Measurements from ENCODE around the gene PYROXD2. TPM values are rescaled to one million over a fixed set of nuclear protein-coding genes. Genes with fewer than 3 reads are reported as not detected.

PYROXD2 gene
- total and polyA plus RNA-seq, 2 of the 8 experiments (the other 6 are each of a cell fraction or from before 2014, with no cell fraction given), result 3.2 to 5.4 TPM

DNA sequence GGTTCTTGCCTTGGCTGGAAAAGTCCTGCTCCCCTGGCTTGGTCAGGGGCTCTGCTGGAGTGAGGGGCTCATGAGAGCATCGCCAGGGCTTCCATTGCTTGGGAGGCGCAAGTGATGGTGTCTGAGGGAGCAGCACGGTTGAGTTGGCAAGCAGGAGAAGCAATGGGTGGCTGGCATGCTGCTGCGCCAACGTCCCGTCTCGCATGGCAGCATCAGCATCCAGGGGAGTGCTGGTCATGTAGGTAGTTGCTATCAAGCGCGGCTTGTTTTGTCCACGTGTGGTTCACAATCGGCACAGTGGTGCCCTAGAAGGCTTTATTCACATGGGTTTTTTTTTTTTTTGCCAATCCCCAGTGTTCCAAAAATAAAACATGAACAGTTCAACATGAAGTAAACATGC lies 3.8 kb downstream of the PYROXD2 start:
- Histone ChIP-seq H2BK12ac (ENCODE audit: low read depth, low read length) (no peak overlapping the region), H3K23ac (ENCODE audit: insufficient read length) (no peak overlapping the region), H3K79me2 (ENCODE audit: control insufficient read depth in 1 of 2, insufficient read depth in 2 of 2, low read length in 2 of 2) (no peaks in the 10 kb centered on the region), H2AFZ (ENCODE audit: low read length) (no peak overlapping the region), H3K27me3 (replicated peaks in 1 of 4; ENCODE audit: control insufficient read depth in 3 of 4, extremely low read depth in 1 of 4, insufficient read depth in 3 of 4, low read length in 3 of 4) (no peaks in the 10 kb centered on the region), H3K36me3 (ENCODE audit: control insufficient read depth in 2 of 4, insufficient read depth in 4 of 4, low read length in 3 of 4) (no peaks in the 10 kb centered on the region), H4K20me1 (replicated peaks in 1 of 2; ENCODE audit: control insufficient read depth in 1 of 2, insufficient read depth in 2 of 2, low read length in 2 of 2) (no peaks in the 10 kb centered on the region), H3K23me2 (ENCODE audit: low read depth, low read length) (no peaks in the 10 kb centered on the region; the same call in 1 of the 2 replicates), H4K91ac (replicated peaks; ENCODE audit: insufficient read length, low read length) (no peak overlapping the region), H3K4me1 (replicated peaks in 1 of 4; ENCODE audit: control insufficient read depth in 3 of 4, insufficient read depth in 4 of 4, low read length in 3 of 4) (peaks cover 0 to 10% (median 3%) of the 10 kb centered on the region in 4 experiments; a peak in 6 of 7 replicates), H3K79me1 (ENCODE audit: low read depth, low read length) (no peaks in the 10 kb centered on the region), H4K8ac (ENCODE audit: extremely low read depth, insufficient read depth, low read length) (no peak overlapping the region), H2AK5ac (ENCODE audit: low read depth, low read length) (no peak overlapping the region), H4K5ac (ENCODE audit: insufficient read length, low read depth, low read length) (no peak overlapping the region), H3K18ac (ENCODE audit: extremely low read depth, low read length) (no peak overlapping the region), H2BK5ac (ENCODE audit: low read depth, low read length) (no peak overlapping the region), H3K4me3 (ENCODE audit: extremely low read depth in 1 of 4, insufficient read depth in 2 of 4, low read depth in 3 of 4, low read length in 4 of 4) (no peak overlapping the region), H3K56ac (replicated peaks; ENCODE audit: insufficient read length, low read depth, low read length) (no peak overlapping the region), H2BK120ac (replicated peaks; ENCODE audit: low read depth, low read length) (no peak overlapping the region), H3K9ac (replicated peaks in 1 of 4; ENCODE audit: extremely low read depth in 1 of 4, low read depth in 3 of 4, low read length in 3 of 4) (no peak overlapping the region), H2BK15ac (ENCODE audit: low read length) (no peak overlapping the region), H3K9me3 (ENCODE audit: insufficient read depth in 2 of 2, low read depth in 1 of 2, low read length in 1 of 2) (no peaks in the 10 kb centered on the region), H3K14ac (ENCODE audit: insufficient read length) (no peak overlapping the region), H3K4me2 (ENCODE audit: insufficient read depth in 1 of 2, low read depth in 2 of 2, low read length in 2 of 2) (no peak overlapping the region; a peak in 1 of 4 replicates), H3K27ac (ENCODE audit: low read depth, low read length) (no peak overlapping the region), H2BK20ac (ENCODE audit: low read length) (no peak overlapping the region), H3K4ac (replicated peaks; ENCODE audit: insufficient read length, low read depth, low read length) (no peak overlapping the region)
- POLR2A ChIA-PET (ENCODE audit: partially characterized antibody), result no interaction called here
- DNase-seq (ENCODE audit: low read depth in 1 of 2, low spot score in 2 of 2), result no peak
- WGBS, 2 experiments (ENCODE audit: extremely low coverage in 1 of 2, insufficient coverage in 1 of 2, insufficient read length in 1 of 2, insufficient replicate concordance in 2 of 2, low coverage in 1 of 2, low lambda C conversion rate in 2 of 2, missing lambda C conversion rate in 1 of 2), result 95% methylated on average over 11 of the region's 11 CpGs; no CpG with 5 or more reads in 1 of the 2 experiments
- CTCF ChIA-PET (ENCODE audit: partially characterized antibody), result interaction anchor here (0.8 to 6.9 kb wide), 3 partner anchors 14 to 102 kb away, joined by 3 to 69 read pairs (median 4); no protein-coding TSS in a partner anchor
- no peak for FAIRE-seq
- TF ChIP-seq ZNF274 (IDR thresholded peaks at IDR 0.05; ENCODE audit: borderline replicate concordance, extremely low read depth, low read length), result no peak
- no peak for TF ChIP-seq TAF1 (IDR thresholded peaks at IDR 0.05; ENCODE audit: low read depth, low read length)
- TF ChIP-seq BRCA1 (IDR thresholded peaks at IDR 0.05; ENCODE audit: low read depth, low read length), result no peak
- TF ChIP-seq RXRA (IDR thresholded peaks at IDR 0.05; ENCODE audit: insufficient read depth, low read depth, low read length), result no peak
- no peak for TF ChIP-seq HDAC2 (IDR thresholded peaks at IDR 0.05; ENCODE audit: borderline replicate concordance in 1 of 2, low read depth in 2 of 2, low read length in 2 of 2)
- no peak for TF ChIP-seq POLR2A (IDR thresholded peaks at IDR 0.05; ENCODE audit: control extremely low read depth in 1 of 2, low read depth in 2 of 2, low read length in 2 of 2)
- no peak for TF ChIP-seq PHF8 (conservative IDR thresholded peaks at IDR 0.05; ENCODE audit: low read depth, low read length)

All from H1 (cell line).